ENCODE data around the gene GAK. TPM values are rescaled to one million over a fixed set of nuclear protein-coding genes. Genes with fewer than 3 reads are reported as not detected.

Gene GAK
- total and polyA plus RNA-seq, 4 donors: 27.4 to 69.7 (median 47.0) TPM

DNA sequence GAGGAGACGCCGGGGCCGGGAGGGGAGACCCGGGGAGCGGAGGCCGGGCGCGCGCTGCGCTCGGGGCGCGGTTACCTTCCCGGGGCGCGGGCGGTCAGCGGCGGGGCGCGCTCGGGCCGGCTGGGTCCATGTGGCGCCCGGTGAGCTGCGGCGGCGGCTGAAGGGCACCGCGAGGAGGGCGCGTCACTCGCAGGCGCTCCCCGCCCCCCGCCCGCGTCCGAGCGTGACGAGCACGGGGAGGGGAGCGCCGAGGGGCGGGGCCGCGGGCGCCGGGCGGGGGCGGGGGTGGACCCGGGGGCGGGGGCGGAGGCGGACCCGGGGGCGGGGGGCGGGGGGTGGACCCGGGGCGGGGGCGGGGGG lies 106.2 kb downstream of the GAK start, which contains the start of gene CPLX1:
Gene CPLX1 (minus strand): TSS at position 159 of the 360 bp plus-strand sequence. CDS start 1,607 bp downstream, outside the sequence.
- H3K36me3 ChIP-seq (ENCODE audit: control insufficient read depth in 4 of 4, insufficient read depth in 3 of 4, low read depth in 1 of 4, low read length in 3 of 4): no peaks in the 10 kb centered on the region
- H3K4me1 ChIP-seq (ENCODE audit: control insufficient read depth in 4 of 4, insufficient read depth in 4 of 4, low read length in 3 of 4): peaks cover 2 to 12% (median 10%) of the 10 kb centered on the region in 4 donors
- no peak for DNase-seq (ENCODE audit: low spot score)
- no peak within 1 kb of the TSS for H3K27ac ChIP-seq (ENCODE audit: low read depth in 1 of 2, low read length in 2 of 2)
- peak within 1 kb of the TSS in 1 of 3 donors; percentile 65 for H3K4me3 ChIP-seq (ENCODE audit: low read depth in 1 of 3, low read length in 3 of 3)
- TF ChIP-seq RXRA (IDR thresholded peaks at IDR 0.05) (no peak), EGR1 (IDR thresholded peaks at IDR 0.05; ENCODE audit: low read depth in 2 of 2) (no peak), YY1 (IDR thresholded peaks at IDR 0.05) (no peak), FOXA1 (IDR thresholded peaks at IDR 0.05) (no peak), HNF4A (conservative IDR thresholded peaks at IDR 0.05) (no peak), RAD21 (IDR thresholded peaks at IDR 0.05) (no peak), FOXA2 (IDR thresholded peaks at IDR 0.05) (no peak), JUND (IDR thresholded peaks at IDR 0.05) (no peak), HNF4G (IDR thresholded peaks at IDR 0.05) (no peak), SP1 (IDR thresholded peaks at IDR 0.05) (no peak), TAF1 (conservative IDR thresholded peaks at IDR 0.05) (no peak), NR2F2 (IDR thresholded peaks at IDR 0.05) (no peak), GABPA (IDR thresholded peaks at IDR 0.05 in 1 of 2, conservative IDR thresholded peaks at IDR 0.05 in 1 of 2) (no peak)
- TF ChIP-seq, protein P1, sequence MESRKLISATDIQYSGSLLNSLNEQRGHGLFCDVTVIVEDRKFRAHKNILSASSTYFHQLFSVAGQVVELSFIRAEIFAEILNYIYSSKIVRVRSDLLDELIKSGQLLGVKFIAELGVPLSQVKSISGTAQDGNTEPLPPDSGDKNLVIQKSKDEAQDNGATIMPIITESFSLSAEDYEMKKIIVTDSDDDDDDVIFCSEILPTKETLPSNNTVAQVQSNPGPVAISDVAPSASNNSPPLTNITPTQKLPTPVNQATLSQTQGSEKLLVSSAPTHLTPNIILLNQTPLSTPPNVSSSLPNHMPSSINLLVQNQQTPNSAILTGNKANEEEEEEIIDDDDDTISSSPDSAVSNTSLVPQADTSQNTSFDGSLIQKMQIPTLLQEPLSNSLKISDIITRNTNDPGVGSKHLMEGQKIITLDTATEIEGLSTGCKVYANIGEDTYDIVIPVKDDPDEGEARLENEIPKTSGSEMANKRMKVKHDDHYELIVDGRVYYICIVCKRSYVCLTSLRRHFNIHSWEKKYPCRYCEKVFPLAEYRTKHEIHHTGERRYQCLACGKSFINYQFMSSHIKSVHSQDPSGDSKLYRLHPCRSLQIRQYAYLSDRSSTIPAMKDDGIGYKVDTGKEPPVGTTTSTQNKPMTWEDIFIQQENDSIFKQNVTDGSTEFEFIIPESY (IDR thresholded peaks at IDR 0.05): no peak
- TF ChIP-seq, protein P2, sequence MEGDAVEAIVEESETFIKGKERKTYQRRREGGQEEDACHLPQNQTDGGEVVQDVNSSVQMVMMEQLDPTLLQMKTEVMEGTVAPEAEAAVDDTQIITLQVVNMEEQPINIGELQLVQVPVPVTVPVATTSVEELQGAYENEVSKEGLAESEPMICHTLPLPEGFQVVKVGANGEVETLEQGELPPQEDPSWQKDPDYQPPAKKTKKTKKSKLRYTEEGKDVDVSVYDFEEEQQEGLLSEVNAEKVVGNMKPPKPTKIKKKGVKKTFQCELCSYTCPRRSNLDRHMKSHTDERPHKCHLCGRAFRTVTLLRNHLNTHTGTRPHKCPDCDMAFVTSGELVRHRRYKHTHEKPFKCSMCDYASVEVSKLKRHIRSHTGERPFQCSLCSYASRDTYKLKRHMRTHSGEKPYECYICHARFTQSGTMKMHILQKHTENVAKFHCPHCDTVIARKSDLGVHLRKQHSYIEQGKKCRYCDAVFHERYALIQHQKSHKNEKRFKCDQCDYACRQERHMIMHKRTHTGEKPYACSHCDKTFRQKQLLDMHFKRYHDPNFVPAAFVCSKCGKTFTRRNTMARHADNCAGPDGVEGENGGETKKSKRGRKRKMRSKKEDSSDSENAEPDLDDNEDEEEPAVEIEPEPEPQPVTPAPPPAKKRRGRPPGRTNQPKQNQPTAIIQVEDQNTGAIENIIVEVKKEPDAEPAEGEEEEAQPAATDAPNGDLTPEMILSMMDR (IDR thresholded peaks at IDR 0.05; ENCODE audit: low read depth, low read length, missing input control): no peak
- TF ChIP-seq, protein P3, sequence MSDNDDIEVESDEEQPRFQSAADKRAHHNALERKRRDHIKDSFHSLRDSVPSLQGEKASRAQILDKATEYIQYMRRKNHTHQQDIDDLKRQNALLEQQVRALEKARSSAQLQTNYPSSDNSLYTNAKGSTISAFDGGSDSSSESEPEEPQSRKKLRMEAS (IDR thresholded peaks at IDR 0.05): no peak
- TF ChIP-seq, protein P4, sequence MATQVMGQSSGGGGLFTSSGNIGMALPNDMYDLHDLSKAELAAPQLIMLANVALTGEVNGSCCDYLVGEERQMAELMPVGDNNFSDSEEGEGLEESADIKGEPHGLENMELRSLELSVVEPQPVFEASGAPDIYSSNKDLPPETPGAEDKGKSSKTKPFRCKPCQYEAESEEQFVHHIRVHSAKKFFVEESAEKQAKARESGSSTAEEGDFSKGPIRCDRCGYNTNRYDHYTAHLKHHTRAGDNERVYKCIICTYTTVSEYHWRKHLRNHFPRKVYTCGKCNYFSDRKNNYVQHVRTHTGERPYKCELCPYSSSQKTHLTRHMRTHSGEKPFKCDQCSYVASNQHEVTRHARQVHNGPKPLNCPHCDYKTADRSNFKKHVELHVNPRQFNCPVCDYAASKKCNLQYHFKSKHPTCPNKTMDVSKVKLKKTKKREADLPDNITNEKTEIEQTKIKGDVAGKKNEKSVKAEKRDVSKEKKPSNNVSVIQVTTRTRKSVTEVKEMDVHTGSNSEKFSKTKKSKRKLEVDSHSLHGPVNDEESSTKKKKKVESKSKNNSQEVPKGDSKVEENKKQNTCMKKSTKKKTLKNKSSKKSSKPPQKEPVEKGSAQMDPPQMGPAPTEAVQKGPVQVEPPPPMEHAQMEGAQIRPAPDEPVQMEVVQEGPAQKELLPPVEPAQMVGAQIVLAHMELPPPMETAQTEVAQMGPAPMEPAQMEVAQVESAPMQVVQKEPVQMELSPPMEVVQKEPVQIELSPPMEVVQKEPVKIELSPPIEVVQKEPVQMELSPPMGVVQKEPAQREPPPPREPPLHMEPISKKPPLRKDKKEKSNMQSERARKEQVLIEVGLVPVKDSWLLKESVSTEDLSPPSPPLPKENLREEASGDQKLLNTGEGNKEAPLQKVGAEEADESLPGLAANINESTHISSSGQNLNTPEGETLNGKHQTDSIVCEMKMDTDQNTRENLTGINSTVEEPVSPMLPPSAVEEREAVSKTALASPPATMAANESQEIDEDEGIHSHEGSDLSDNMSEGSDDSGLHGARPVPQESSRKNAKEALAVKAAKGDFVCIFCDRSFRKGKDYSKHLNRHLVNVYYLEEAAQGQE (IDR thresholded peaks at IDR 0.05): no peak
- TF ChIP-seq, protein P5, sequence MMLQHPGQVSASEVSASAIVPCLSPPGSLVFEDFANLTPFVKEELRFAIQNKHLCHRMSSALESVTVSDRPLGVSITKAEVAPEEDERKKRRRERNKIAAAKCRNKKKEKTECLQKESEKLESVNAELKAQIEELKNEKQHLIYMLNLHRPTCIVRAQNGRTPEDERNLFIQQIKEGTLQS (IDR thresholded peaks at IDR 0.05): no peak
- H3K9me3 ChIP-seq (ENCODE audit: control insufficient read depth in 4 of 4, low read length in 3 of 4): no peaks in the 10 kb centered on the region
- WGBS: 2% methylated on average over 55 of the region's 61 CpGs
- H3K27me3 ChIP-seq (ENCODE audit: control insufficient read depth in 4 of 4, insufficient read depth in 4 of 4, low read length in 3 of 4): no peaks in the 10 kb centered on the region
- H3K9ac ChIP-seq (ENCODE audit: low read depth in 1 of 2, low read length in 2 of 2): no peak within 1 kb of the TSS
